Mesendoderm (in vitro differentiated cells): ENCODE measurements around the gene TOMM6.
"Not testable (repeated sequence)": the region's sequence is repeated elsewhere in the genome, so short reads cannot be mapped to it uniquely, and the experiment has no call there.

Experiments used
- DNase-seq: peaks from one replicate; pipeline ENCODE4 v3.0.0; 2013
- H2AK5ac ChIP-seq: 2 replicates; pipeline ENCODE4 v1.6.1; 2013; ENCODE audit warnings: low read length, inconsistent platforms
- H2BK120ac ChIP-seq: 2 replicates; pipeline ENCODE4 v1.6.1; 2013; ENCODE audit warnings: low read depth, mild to moderate bottlenecking, low read length, moderate library complexity, mixed read lengths
- H2BK15ac ChIP-seq: replicated peaks from 2 replicates; pipeline ENCODE4 v1.6.1; 2013; ENCODE audit warnings: low read depth, mild to moderate bottlenecking, moderate library complexity
- H2BK5ac ChIP-seq: 2 replicates; pipeline ENCODE4 v1.6.1; 2013; ENCODE audit warnings: low read length, inconsistent platforms
- H3K18ac ChIP-seq: 2 replicates; pipeline ENCODE4 v1.6.1; 2013; ENCODE audit warnings: mild to moderate bottlenecking, low read length, mixed read lengths
- H3K23ac ChIP-seq: one replicate; pipeline ENCODE4 v1.6.1; 2013; ENCODE audit warnings: low read length
- H3K27ac ChIP-seq: 2 replicates; pipeline ENCODE4 v1.5.1; 2013; ENCODE audit warnings: low read depth, mild to moderate bottlenecking, inconsistent platforms, low read length, moderate library complexity
- H3K27me3 ChIP-seq: 2 replicates; pipeline ENCODE4 v1.6.1; 2013; ENCODE audit warnings: low read length, control low read depth, mild to moderate bottlenecking, inconsistent platforms; ENCODE audit not compliant: insufficient read depth, poor library complexity
- H3K36me3 ChIP-seq: 2 replicates; pipeline ENCODE4 v1.6.1; 2013; ENCODE audit warnings: low read length, inconsistent platforms; ENCODE audit not compliant: control insufficient read depth, insufficient read depth
- H3K4ac ChIP-seq: one replicate; pipeline ENCODE4 v1.6.1; 2013; ENCODE audit warnings: low read depth, mild to moderate bottlenecking, low read length, moderate library complexity
- H3K4me1 ChIP-seq: 2 replicates; pipeline ENCODE4 v1.6.1; 2013; ENCODE audit warnings: low read depth, low read length, inconsistent platforms; ENCODE audit not compliant: control insufficient read depth
- H3K4me2 ChIP-seq: 2 replicates; pipeline ENCODE4 v1.6.1; 2013; ENCODE audit warnings: low read length
- H3K4me3 ChIP-seq: 2 replicates; pipeline ENCODE4 v1.5.1; 2013; ENCODE audit warnings: mild to moderate bottlenecking, low read length
- H3K56ac ChIP-seq: one replicate; pipeline ENCODE4 v1.6.1; 2013; ENCODE audit warnings: low read length
- H3K79me1 ChIP-seq: 2 replicates; pipeline ENCODE4 v1.6.1; 2013; ENCODE audit warnings: low read length, inconsistent platforms
- H3K79me2 ChIP-seq: 2 replicates; pipeline ENCODE4 v1.6.1; 2013; ENCODE audit warnings: mild to moderate bottlenecking, low read length; ENCODE audit not compliant: control insufficient read depth, insufficient read depth
- H3K9ac ChIP-seq: 2 replicates; pipeline ENCODE4 v1.6.1; 2013; ENCODE audit warnings: low read length, inconsistent platforms
- H4K5ac ChIP-seq: one replicate; pipeline ENCODE4 v1.6.1; 2013; ENCODE audit warnings: low read length
- H4K8ac ChIP-seq: one replicate; pipeline ENCODE4 v1.6.1; 2013; ENCODE audit warnings: low read depth, mild to moderate bottlenecking, control low read depth, low read length, moderate library complexity
- WGBS: extraction: QIAGEN DNeasy Blood & Tissue Kit; methylation state at CpG from one replicate; pipeline ENCODE4 v1.1.7; 2013; ENCODE audit warnings: low lambda C conversion rate, missing lambda C conversion rate; ENCODE audit not compliant: insufficient coverage; ENCODE audit errors: extremely low coverage; 5-methylcytosine and 5-hydroxymethylcytosine counted together

The TOMM6 gene

GRCh38 chr6:41805830-41806774 is 18.6 kb downstream of the TOMM6 start:
- Histone ChIP-seq H3K79me1 (no peaks in the 10 kb centered on the region), H2AK5ac (no peak overlapping the region), H3K4me1 (no peaks in the 10 kb centered on the region), H3K9ac (no peak overlapping the region), H3K18ac (no peak overlapping the region), H3K79me2 (no peaks in the 10 kb centered on the region), H3K4me2 (no peak overlapping the region), H3K4ac (no peak overlapping the region), H4K8ac (no peak overlapping the region), H4K5ac (no peak overlapping the region), H3K27ac (no peak overlapping the region), H3K4me3 (no peak overlapping the region), H3K36me3 (peaks cover 1% of the 10 kb centered on the region), H2BK120ac (no peak overlapping the region), H3K23ac (no peak overlapping the region), H3K56ac (no peak overlapping the region), H2BK15ac (no peak overlapping the region), H3K27me3 (no peaks in the 10 kb centered on the region), H2BK5ac (no peak overlapping the region)
- WGBS: no CpG with 5 or more reads among the region's 74 CpGs
- DNase-seq: no peak

- H4K5ac ChIP-seq: no peak overlapping the region
- no peak overlapping the region for H3K18ac ChIP-seq
- H3K27me3 ChIP-seq: no peaks in the 10 kb centered on the region
- H3K23ac ChIP-seq: no peak overlapping the region
- no peak overlapping the region for H3K9ac ChIP-seq
- no peaks in the 10 kb centered on the region for H3K36me3 ChIP-seq
- H4K8ac ChIP-seq: no peak overlapping the region
- no peak overlapping the region for H3K4me2 ChIP-seq
- H3K56ac ChIP-seq: no peak overlapping the region
- H2BK5ac ChIP-seq: no peak overlapping the region
- H3K79me2 ChIP-seq: no peaks in the 10 kb centered on the region
- no peak overlapping the region for H3K27ac ChIP-seq
- DNase-seq: no peak
- H3K4me1 ChIP-seq: no peaks in the 10 kb centered on the region
- no peak overlapping the region for H3K4ac ChIP-seq
- H3K4me3 ChIP-seq: no peak overlapping the region
- H2AK5ac ChIP-seq: no peak overlapping the region
- H2BK120ac ChIP-seq: no peak overlapping the region
- WGBS: no CpG with 5 or more reads among the region's 3 CpGs
- H2BK15ac ChIP-seq: no peak overlapping the region
- no peaks in the 10 kb centered on the region for H3K79me1 ChIP-seq
These were observed 23.6 kb downstream of the TOMM6 start for GRCh38 chr6:41811095-41811494.

GRCh38 chr6:41811946-41812345 is 24.5 kb downstream of the TOMM6 start:
- H2BK15ac ChIP-seq, H2BK120ac ChIP-seq, H3K23ac ChIP-seq, H3K36me3 ChIP-seq, H4K5ac ChIP-seq, H2BK5ac ChIP-seq, H4K8ac ChIP-seq, H3K79me2 ChIP-seq, H3K9ac ChIP-seq, H3K4me2 ChIP-seq, H3K56ac ChIP-seq, H3K4me3 ChIP-seq, H3K4me1 ChIP-seq, H2AK5ac ChIP-seq, H3K27ac ChIP-seq, H3K27me3 ChIP-seq, DNase-seq, H3K79me1 ChIP-seq, H3K4ac ChIP-seq, H3K18ac ChIP-seq: not testable (repeated sequence)
- no CpG with 5 or more reads among the region's 13 CpGs for WGBS

GRCh38 chr6:41813469-41813868 is 26.0 kb downstream of the TOMM6 start:
- no peaks in the 10 kb centered on the region for H3K4me1 ChIP-seq
- H3K27me3 ChIP-seq: no peaks in the 10 kb centered on the region
- H3K4me3 ChIP-seq: no peak overlapping the region
- H3K56ac ChIP-seq: no peak overlapping the region
- no peak overlapping the region for H3K4ac ChIP-seq
- H2BK15ac ChIP-seq: no peak overlapping the region
- no peaks in the 10 kb centered on the region for H3K79me1 ChIP-seq
- no peak overlapping the region for H2AK5ac ChIP-seq
- DNase-seq: no peak
- H3K27ac ChIP-seq: no peak overlapping the region
- no peak overlapping the region for H2BK5ac ChIP-seq
- H3K18ac ChIP-seq: no peak overlapping the region
- no peak overlapping the region for H4K8ac ChIP-seq
- WGBS: no CpG with 5 or more reads among the region's 2 CpGs
- H3K36me3 ChIP-seq: no peaks in the 10 kb centered on the region
- H4K5ac ChIP-seq: no peak overlapping the region
- no peak overlapping the region for H3K23ac ChIP-seq
- H3K9ac ChIP-seq: no peak overlapping the region
- no peak overlapping the region for H3K4me2 ChIP-seq
- no peaks in the 10 kb centered on the region for H3K79me2 ChIP-seq
- H2BK120ac ChIP-seq: no peak overlapping the region

GRCh38 chr6:41813956-41814355 is 26.5 kb downstream of the TOMM6 start:
- Histone ChIP-seq H3K36me3 (no peaks in the 10 kb centered on the region), H4K8ac (no peak overlapping the region), H3K56ac (no peak overlapping the region), H3K9ac (no peak overlapping the region), H3K79me1 (no peaks in the 10 kb centered on the region), H2AK5ac (no peak overlapping the region), H3K27ac (no peak overlapping the region), H3K27me3 (no peaks in the 10 kb centered on the region), H2BK5ac (no peak overlapping the region), H3K4me3 (no peak overlapping the region), H3K18ac (no peak overlapping the region), H3K79me2 (no peaks in the 10 kb centered on the region), H2BK120ac (no peak overlapping the region), H3K4ac (no peak overlapping the region), H3K23ac (no peak overlapping the region), H4K5ac (no peak overlapping the region), H2BK15ac (no peak overlapping the region), H3K4me2 (no peak overlapping the region), H3K4me1 (no peaks in the 10 kb centered on the region)
- WGBS: no CpG with 5 or more reads among the region's 2 CpGs
- DNase-seq: no peak

- Histone ChIP-seq H3K79me1 (no peaks in the 10 kb centered on the region), H2BK15ac (no peak overlapping the region), H2AK5ac (no peak overlapping the region), H3K18ac (no peak overlapping the region), H3K27me3 (no peaks in the 10 kb centered on the region), H3K27ac (no peak overlapping the region), H3K79me2 (no peaks in the 10 kb centered on the region), H3K9ac (no peak overlapping the region), H3K4me3 (no peak overlapping the region), H3K36me3 (no peaks in the 10 kb centered on the region), H2BK5ac (no peak overlapping the region), H4K5ac (no peak overlapping the region), H3K56ac (no peak overlapping the region), H2BK120ac (no peak overlapping the region), H3K4me2 (no peak overlapping the region), H3K4ac (no peak overlapping the region), H3K4me1 (no peaks in the 10 kb centered on the region), H4K8ac (no peak overlapping the region), H3K23ac (no peak overlapping the region)
- DNase-seq: no peak
- no CpG with 5 or more reads among the region's 4 CpGs for WGBS
These were observed 27.1 kb downstream of the TOMM6 start for GRCh38 chr6:41814629-41815028.
